NCI-H82 (cell line): ENCODE measurements around the gene GPR143.
"Not testable (repeated sequence)": the region's sequence is repeated elsewhere in the genome, so short reads cannot be mapped to it uniquely, and the experiment has no call there.

Source experiments
- DNase-seq: peaks from one replicate; lab custom pipeline; 2025; lab: John Stamatoyannopoulos, UW

Gene GPR143

DNA sequence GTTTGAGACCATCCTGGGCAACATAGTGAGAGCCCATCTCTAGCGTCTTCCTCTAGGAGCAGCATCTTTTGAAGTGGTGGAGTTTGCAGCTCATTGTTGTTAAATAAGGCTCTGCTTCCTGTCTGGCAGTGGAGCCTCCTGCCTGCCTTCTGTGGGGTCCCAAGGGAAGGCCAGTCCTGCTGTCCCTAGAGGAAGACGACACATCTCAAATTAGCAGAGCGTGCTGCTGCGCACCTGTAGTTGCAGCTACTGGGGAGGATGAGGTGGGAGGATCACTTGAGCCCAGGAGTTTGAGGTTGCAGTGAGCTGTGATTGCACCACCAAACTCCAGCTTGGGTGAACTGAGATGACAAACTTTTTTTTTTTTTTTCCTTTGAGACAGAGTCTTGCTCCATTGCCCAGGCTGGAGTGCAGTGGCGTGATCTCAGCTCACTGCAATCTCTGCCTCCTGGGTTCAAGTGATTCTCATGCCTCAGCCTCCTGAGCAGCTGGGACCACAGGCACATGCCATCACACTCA, 2.7 kb upstream of the GPR143 start:
- DNase-seq: not testable (repeated sequence)

DNA sequence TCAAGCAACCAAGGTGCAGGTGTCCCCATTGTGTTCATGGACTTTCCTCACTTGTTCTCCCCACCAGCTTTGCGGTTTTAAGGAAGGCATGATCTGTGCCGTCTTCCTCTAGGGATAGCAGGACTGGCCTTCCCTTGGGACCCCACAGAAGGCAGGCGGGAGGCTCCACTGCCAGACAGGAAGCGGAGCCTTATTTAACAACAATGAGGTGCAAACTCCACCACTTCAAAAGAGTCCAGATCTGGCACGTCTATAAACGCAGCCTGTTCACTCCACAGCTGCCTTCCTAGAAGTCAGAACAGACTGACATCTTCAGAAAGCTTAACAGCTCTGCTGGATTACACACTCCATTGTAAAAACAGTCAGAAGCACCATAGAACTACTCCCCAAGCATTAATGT, 1.7 kb upstream of the GPR143 start:
- DNase-seq: no peak

DNA sequence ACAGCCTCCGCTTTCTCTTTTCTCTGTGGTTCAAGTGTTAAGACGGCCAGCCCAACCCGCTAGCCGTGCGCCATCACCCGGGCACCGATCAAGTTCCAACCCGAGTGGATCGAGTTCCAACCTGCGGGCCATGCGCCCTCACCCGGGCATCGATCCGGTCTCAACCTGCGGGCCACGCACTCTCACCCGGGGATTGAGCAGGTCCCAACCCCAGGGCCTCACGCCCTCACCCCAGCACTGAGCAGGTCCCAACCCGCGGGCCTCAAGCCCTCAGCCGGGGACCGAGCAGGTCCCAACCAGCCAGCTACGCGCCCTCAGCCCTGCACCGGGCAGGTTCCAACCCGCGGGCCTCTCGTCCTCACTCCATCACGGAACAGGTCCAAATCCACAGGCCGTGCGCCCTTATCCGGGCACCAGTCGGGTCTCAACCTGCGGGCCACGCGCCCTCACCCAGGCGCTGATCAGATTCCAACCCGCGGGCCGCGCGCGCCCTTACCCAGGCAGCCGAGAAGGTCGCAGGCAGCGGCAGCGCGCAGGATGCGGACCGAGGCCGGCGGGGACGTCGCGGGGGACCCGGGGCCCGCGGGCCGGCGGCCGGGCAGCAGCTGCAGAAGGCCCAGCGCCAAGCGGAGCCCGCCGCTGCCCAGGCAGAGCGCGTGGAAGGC, 443 bp downstream of the GPR143 start:
- DNase-seq: no peak

DNA sequence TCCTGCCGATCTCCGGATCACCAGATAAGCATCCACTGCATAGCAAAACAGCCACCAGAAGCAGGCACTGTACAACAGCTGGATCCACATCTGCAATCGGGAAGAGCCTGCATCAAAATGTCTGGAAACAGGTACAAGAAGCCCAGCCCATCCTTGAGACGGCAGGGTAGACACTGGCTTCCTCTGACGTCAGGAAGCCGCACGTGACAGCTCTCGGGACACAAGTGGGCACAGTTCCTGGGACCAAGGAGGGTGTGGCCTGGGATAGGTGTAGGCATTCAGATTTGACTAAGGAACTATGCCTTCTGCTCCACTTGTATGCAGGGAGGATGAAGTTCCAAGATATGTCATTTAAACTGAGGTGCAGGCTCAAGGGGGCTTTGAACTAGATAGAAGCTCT, 6.3 kb downstream of the GPR143 start:
- no peak for DNase-seq

DNA sequence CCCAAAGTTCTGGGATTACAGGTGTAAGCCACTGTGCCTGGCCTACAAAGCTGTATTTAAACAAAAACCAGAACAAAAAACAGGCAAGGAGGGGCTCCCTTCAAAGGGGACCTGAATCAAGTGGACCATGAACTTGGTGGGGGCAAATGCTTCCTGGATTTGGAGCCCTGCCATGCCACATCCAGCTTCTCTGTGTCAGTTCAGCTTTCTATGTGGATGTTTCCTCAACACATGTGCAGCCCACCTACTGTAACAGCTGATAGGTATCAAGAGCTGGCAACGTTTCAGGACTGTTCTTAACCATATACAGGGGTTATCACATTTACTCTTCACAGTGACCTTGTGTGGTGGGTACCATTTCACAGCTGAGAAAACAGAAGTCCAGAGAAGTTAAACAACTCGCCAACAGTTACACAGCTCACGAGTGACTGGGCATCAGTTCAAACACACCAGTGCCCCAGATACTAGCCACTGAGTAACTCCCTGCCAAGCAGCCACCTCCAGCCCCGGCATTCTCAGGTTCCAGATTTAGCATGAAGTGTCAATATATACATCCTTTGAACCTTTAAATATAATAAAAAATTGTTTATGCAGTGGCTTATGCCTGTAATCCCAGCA, 7.5 kb downstream of the GPR143 start:
- DNase-seq: no peak

DNA sequence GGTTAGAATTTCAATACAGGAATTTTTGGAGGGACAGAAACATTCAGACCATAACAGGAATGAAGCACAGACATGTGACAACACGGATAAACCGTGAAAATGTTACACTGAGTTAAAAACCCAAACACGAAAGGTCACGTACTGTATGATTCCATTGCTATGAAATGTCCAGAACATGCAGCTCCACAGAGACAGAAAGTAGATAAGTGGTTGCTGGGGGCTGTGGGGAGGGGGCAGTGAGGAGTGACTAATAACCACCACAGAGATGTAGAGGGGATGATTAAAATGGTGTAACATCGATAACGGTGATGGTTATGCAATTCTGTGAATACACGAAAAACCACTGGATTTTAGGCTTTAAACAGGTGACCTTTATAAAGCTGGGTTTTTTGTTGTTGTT, 8.3 kb downstream of the GPR143 start:
- DNase-seq: no peak

DNA sequence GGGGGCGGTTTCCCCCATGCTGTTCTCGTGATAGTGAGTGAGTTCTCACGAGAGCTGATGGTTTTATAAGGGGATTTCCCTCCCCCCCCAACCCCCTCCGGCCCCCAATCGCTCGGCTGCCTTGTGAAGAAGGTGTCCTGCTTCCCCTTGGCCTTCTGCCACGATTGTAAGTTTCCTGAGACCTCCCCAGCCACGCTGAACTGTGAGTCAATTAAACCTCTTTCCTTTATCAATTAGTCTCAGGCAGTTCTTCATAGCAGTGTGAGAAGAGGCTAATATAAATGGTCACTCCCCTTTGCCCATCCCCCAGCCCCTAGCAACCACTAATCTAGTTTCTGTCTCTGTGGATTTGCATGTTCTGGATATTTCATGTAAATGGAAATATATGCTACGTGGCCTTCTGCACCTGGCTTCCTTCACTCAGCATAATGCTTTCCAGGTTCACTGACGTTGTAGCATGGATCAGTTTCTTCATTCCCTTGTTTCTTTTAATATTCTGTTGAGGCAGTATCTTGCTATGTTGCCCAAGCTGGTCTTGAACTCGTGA, 16.4 kb downstream of the GPR143 start:
- DNase-seq: no peak

DNA sequence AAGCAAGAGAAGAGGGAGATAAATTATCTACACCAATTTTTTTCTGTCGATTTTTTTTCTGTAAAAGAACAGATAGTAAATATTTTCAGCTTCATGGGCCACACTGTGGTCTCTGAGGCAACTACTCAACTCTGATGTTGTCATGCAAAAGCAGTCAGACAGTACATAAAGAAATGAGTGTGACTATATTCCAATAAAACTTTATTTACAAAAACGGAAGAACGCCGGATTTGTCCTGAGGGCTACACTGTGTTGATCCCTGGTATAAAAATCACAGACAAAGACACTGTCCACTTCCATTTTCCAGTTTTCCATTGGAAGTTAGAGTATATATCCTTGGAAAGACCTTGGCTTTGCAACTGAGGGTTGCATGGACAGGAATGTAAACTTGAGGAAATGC, 18.0 kb downstream of the GPR143 start:
- DNase-seq: no peak

DNA sequence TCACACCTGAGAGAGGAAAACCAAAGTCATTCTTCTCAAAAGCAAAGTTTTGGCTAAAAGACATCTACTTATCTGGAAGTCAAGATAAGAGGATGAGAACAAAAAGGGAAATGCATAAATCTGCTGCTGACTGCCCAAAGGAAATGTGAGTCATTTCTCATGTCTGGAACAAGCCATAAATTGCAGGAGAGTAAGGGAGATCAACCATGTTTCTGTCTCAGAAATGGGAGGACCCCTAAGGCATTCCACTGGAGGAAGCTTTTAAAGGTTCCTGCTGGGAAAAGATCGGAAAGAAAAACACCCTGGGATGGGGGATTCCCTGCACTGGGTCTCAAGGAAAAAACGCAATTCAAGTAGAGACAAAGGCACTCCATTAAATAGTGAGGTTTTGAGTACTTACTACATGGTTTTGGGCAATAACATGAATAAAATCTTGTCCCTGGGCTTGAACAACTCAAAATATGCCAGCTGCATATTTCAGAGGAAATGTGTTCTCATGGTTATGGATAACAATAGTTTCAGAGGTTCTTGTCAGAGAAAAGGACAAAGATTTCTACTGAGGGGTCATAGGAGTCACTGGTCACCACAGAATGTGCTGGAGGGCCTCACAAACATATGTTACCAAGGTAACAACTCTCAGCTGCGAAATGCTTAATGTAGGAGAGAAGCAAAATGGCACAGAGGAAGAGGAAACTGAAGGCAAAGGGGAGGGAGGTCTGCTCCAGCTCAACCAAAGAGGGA, 19.3 kb downstream of the GPR143 start:
- no peak for DNase-seq

DNA sequence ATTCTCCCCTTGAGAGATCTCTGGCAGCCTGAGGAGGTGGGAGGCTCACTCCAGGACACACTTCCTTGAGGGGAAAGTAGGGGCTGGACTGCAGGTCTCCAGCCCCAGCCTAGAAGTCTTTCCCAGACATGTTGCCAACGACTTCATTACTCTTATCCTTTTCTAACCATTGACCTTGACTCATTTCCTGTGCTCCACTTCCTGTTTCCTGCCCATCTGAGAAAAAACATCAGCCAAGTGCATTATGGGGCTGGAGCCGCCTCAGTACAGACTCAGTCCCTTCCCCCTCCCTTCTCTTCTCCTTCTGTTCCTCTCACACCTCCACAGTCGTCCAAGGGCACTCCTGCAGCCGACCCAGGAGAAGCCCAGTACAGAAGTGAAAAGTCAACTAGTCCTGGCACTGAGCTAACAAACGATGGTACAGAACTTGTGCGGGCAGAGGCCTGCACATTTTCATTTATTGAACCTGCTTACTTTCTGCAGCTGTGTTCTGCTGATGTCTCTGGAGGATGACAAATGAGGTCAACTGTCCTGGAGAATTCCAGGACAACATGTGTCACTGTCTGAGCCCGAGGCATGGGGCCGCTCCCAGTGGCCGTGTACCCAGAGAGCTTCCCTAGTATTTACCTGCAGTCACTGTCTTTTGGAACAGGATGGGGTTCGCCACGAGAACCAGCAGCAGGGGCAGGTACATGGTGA, 20.1 kb downstream of the GPR143 start:
- peak; percentile 5 for DNase-seq

DNA sequence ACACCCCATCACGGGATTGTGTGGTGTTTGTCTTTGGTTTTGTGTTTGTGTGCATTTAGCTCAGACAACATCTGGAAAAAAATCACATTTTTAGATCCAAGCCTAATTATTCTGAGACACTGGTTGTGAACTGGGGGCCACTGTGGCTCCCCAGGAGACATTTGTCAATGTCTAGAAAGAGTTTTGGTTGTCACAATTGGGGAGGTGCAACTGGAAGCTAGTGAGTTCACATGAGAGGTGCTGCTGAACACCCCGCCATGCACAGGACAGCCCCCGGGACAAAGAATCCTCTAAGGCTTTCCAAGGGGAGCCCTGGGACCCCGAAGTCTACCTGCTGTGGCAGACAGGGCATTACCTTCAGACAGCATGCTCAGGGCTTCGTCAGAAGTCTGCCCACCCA, 26.5 kb downstream of the GPR143 start:
- no peak for DNase-seq

DNA sequence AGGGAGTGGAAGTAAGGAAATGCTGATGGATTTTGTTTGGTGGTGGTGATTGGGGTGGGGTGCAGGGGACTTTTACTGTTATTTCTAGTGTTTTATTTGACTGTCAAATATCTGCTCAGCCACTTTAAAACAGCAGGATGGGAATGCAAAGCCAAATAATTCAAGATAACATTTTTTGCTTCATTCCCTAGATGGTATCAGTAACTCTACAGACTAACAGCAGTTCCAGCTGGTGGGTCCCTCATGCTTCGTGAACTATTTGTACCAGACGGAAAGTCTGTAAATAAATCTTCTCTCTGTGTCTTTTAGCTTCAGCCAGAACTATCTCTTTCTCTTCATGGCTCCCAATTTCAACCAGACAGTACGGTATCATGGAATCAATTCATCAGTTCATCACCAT, 27.5 kb downstream of the GPR143 start:
- no peak for DNase-seq

DNA sequence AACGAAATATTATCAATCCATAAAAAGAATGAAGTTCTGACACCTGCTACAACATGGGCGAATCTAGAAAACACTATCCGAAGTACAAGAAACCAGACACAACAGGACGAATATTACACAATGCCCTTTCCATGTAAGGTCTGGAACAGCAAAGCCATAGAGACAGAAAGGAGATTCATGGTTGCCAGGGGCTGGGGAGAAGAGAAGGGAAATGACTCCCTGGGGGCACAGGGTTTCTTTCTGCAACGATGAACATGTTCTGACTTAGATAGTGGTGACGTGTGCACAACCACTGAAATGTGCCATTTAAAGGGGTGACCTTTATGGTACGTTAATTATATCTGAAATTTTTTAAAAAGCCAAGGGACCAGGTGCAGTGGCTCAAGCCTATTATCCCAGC, 28.3 kb downstream of the GPR143 start:
- DNase-seq: no peak

DNA sequence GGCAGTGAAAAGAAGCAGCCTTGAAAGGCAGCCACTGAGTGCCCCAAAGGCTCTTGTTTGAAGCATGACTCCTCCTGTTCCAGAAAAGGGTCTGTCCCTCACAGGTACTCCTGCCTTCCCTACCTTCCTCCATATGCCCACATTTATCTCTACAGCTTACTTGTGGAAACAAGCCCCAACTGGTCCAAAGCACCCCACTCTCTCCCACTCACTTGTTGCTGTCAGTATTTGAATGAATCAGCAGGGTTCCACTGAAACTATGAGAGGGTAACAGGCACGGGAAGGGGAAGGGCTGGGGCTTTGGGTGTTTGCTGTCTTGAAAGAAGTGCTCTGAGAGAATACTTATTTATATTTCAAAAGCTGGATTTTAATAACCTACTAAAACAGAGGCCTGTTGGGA, 34.9 kb downstream of the GPR143 start:
- DNase-seq: no peak

DNA sequence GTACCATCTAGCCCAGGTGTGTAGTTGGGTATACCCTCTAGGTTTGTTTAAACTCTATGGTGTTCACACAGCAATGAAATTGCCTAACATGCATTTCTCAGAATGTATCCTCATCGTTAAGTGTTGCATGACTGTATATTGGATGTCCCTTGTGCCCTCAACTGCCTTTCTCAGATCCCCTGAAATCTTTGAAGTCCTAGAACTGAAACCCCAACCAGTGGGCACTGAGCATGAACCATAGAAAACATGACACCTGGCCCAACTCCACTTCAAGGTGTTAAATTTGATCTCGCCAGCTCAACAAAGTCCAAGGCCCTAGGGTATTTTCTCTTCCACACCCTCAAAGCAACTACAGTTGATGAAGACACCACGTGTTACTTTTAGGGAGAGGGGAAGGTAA, 35.6 kb downstream of the GPR143 start:
- no peak for DNase-seq

DNA sequence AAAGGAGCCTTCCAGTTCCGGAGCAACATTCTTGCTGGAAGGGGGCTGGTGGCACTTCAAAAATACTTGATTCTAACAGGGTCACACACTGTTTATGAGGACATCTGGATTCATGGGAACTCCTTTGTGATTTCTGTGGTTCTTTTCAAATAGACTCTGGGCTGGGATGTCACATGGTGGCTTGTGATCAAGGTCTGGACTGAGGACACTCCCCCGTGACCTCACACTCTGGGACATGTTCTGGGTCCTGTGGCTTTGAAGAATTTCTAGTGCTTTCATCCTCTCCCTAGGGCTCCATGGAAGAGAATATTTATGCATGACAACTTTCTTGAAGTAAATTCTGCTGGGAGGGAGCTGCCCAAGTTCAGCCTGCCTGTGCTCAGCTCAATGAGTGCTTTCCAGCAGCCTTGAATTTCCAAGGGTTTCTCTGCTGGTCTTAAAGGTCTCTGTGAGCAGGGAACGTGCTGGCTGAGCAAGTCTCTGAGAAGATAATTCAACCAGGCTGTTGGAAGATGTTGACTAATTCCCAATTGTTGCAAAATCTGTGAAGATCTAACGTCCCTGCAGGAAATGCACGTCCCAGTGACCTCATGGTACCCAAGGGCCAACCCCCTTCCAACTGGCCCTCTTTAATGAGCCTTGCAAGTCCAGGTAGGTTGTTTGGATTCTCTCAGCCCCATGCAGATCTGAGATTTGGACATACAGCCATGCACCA, 36.3 kb downstream of the GPR143 start:
- DNase-seq: no peak

DNA sequence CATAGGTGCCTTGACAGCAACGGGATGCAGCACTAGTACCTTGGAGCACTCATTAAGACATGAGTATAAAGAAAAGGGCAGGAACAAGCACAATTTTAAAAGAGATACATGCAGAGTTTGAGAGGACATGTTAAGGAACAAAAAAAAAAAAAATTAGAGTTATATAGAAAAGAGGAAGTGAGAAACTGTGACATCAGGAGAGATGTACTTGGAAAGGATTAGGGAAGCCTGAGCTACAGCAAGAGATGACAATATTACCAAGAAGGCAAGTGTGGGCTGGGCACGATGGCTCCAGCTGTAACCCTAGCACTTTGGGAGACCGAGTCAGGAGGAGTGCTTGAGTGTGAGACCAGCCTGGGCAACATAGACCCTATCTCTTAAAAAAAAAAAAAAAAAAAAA, 37.4 kb downstream of the GPR143 start:
- DNase-seq: no peak

DNA sequence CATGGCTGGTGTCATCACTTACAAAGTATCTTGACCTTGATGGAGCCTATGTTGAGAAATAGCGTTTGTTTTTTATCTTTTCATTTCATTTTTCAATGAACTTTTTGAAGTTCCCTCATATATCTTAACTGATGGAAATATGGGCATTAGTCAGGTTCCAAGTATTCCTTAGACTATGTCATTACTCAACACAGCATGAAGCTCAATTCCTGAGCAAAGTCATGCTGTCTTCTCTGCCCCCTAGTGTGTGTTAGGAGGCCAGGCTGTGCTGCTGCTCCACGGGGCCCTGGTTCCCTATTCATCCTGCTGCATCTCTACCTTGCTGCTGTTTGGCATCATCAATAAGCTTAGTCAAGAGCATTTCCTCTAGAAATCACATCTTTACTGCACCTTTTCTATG, 40.9 kb downstream of the GPR143 start:
- no peak for DNase-seq

DNA sequence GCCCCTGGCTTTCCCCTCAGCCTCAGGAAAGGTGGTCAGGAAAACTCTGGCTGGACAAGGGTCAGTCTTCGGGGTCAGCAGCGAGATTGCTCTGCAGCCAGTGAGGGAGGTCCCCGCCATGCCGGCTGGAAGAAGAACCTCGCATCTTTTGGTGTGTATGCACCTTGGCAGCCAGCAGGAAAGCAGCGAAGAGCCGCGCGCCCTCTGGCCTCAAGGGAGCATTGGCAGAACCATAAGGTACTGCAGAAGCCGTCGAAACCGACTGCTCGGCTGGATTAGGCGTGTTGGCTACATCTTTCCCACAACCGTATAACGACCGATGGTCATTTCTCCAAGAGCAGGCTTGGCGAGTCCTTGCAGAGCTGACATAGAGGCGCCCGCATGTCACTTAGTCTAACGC, 48.3 kb downstream of the GPR143 start:
- DNase-seq: no peak

DNA sequence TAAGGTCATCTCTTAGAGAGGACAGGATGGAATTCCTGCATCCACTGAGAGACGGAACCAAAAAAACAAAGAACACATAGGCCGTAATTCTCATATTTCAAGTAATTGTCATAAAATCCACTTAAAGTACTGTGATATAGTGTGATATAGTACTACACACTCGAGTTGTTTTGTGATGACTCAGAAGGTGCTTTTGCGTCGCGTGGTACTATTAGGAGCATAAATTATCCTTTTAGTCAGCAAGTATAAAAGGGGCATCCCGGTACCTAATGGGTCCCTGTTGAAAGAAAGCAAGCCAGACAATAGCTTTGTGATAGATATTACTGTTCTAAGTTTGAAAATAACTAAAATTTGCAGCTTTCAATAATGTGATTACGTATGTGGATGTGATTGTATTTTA, 55.3 kb downstream of the GPR143 start:
- DNase-seq: no peak

DNA sequence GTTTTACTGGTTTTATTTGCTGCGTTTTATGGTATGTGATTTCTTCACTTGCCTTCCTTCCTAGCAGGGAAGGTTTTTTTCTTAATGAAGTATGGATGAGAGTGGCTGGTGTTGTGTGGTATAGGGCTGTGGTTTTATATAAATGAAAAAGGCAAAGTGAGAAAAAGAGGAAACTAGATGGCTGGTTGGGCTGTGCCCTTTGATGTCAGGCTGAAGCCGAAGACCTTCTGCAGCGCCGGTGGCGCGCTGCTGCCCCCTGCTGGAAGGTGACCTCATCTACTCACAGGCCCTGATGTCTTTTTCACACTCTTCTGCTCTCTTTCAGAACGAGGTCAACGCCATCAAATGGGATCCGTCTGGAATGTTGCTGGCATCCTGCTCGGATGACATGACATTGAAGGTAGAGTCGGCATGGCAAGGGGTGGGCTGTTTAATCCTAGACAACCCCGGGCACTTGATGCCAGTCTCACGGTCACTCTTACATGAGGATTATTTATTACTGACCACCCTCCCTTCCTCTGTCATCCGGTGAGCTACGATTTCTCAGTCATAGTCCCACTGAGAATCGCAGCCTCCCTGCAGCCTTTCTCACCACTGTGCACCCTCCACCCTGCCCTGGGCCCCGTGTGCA, 56.6 kb downstream of the GPR143 start:
- DNase-seq: peak; percentile 75
